ENCODE measurements around the gene GAS2. TPM values are rescaled to one million over a fixed set of nuclear protein-coding genes. Genes with fewer than 3 reads are reported as not detected.

The GAS2 gene
- total and polyA plus RNA-seq, 9 of the 15 experiments (the other 6 are each of a cell fraction or from before 2014, with no cell fraction given) = 0.77 to 1.9 (median 1.1) TPM

GRCh38 chr11:22702031-22702430 lies 35.6 kb downstream of the GAS2 start:
- Histone ChIP-seq H3K27ac (ENCODE audit: extremely low read depth, low read depth, low read length) (no peak overlapping the region), H3K4me3 (no peak overlapping the region), H3K9me3 (replicated peaks; ENCODE audit: control insufficient read depth, insufficient read depth, low read depth, low read length) (no peaks in the 10 kb centered on the region), H3K79me2 (ENCODE audit: control insufficient read depth, insufficient read depth, low read length) (no peaks in the 10 kb centered on the region), H3K27me3 (ENCODE audit: control insufficient read depth in 2 of 2, insufficient read depth in 2 of 2, low read length in 2 of 2) (no peaks in the 10 kb centered on the region), H2AFZ (ENCODE audit: low read depth, low read length) (no peak overlapping the region), H3K36me3 (ENCODE audit: control insufficient read depth, insufficient read depth, low read length) (no peaks in the 10 kb centered on the region), H3K9ac (ENCODE audit: insufficient read depth in 1 of 2, low read depth in 2 of 2, low read length in 2 of 2) (no peak overlapping the region), H4K20me1 (replicated peaks; ENCODE audit: control insufficient read depth, insufficient read depth, low read length) (no peaks in the 10 kb centered on the region), H3K4me2 (ENCODE audit: insufficient read depth, low read length) (no peak overlapping the region), H3K9me1 (ENCODE audit: control insufficient read depth, insufficient read depth, low read length) (no peaks in the 10 kb centered on the region), H3K4me1 (replicated peaks in 1 of 2; ENCODE audit: control insufficient read depth in 2 of 2, insufficient read depth in 2 of 2, low read length in 2 of 2) (no peaks in the 10 kb centered on the region)
- POLR2A ChIA-PET = no interaction called here
- CTCF ChIA-PET (ENCODE audit: low intra/inter-chr PET ratio) = no interaction called here
- FAIRE-seq (no peak), DNase-seq (ENCODE audit: extremely low read depth in 1 of 4, low spot score in 3 of 4) (no peak), ATAC-seq (no peak)
- intact Hi-C loops (cut with micrococcal nuclease) = no loop called here
- TF ChIP-seq FUS (optimal IDR thresholded peaks at IDR 0.05; ENCODE audit: low read depth, low read length) = no peak
- no TSS peak for BruUV-seq (replicated peaks)
- in situ Hi-C loops (cut with MboI) = no loop called here

- ChIA-PET POLR2A (interaction anchor here (0.5 kb wide), 1 partner anchor 26 kb away, joined by 3 read pairs; no protein-coding TSS in a partner anchor), CTCF (ENCODE audit: low intra/inter-chr PET ratio) (no interaction called here)
- peak; percentile 56 for FAIRE-seq
- peak; percentile 55; the same call in 1 of the 3 replicates for ATAC-seq
- H2AFZ ChIP-seq (ENCODE audit: low read depth, low read length) = no peak overlapping the region
- no peaks in the 10 kb centered on the region for H3K4me1 ChIP-seq (replicated peaks in 1 of 2; ENCODE audit: control insufficient read depth in 2 of 2, insufficient read depth in 2 of 2, low read length in 2 of 2)
- no peak overlapping the region for H3K4me3 ChIP-seq
- intact Hi-C loops (cut with micrococcal nuclease) (no loop called here), in situ Hi-C loops (cut with MboI) (no loop called here)
- H3K9me3 ChIP-seq (replicated peaks; ENCODE audit: control insufficient read depth, insufficient read depth, low read depth, low read length) = no peaks in the 10 kb centered on the region
- H3K4me2 ChIP-seq (ENCODE audit: insufficient read depth, low read length) = no peak overlapping the region
- no peak overlapping the region for H3K27ac ChIP-seq (ENCODE audit: extremely low read depth, low read depth, low read length)
- no peak overlapping the region for H3K9ac ChIP-seq (ENCODE audit: insufficient read depth in 1 of 2, low read depth in 2 of 2, low read length in 2 of 2)
- H3K36me3 ChIP-seq (ENCODE audit: control insufficient read depth, insufficient read depth, low read length) = no peaks in the 10 kb centered on the region
- H3K27me3 ChIP-seq (ENCODE audit: control insufficient read depth in 2 of 2, insufficient read depth in 2 of 2, low read length in 2 of 2) = no peaks in the 10 kb centered on the region
- H3K9me1 ChIP-seq (ENCODE audit: control insufficient read depth, insufficient read depth, low read length) = no peaks in the 10 kb centered on the region
- H3K79me2 ChIP-seq (ENCODE audit: control insufficient read depth, insufficient read depth, low read length) = no peaks in the 10 kb centered on the region
- peak in 1 of 4 experiments; percentile 18 for DNase-seq (ENCODE audit: extremely low read depth in 1 of 4, low spot score in 3 of 4)
- WGBS (ENCODE audit: insufficient coverage, low coverage, missing lambda C conversion rate) = 0% methylated on average over 3 of the region's 3 CpGs
- no peaks in the 10 kb centered on the region for H4K20me1 ChIP-seq (replicated peaks; ENCODE audit: control insufficient read depth, insufficient read depth, low read length)
- BruUV-seq (replicated peaks) = no TSS peak
- TF ChIP-seq CREB3 (tag; conservative IDR thresholded peaks at IDR 0.05; ENCODE audit: low read depth) = no peak
- no peak for TF ChIP-seq U2AF1 (optimal IDR thresholded peaks at IDR 0.05; ENCODE audit: low read depth, low read length)
- 0 out of 2 replicates have a peak, but pooled peaks have one; percentile 17 for TF ChIP-seq FOSL1 (tag; conservative IDR thresholded peaks at IDR 0.05)
- TF ChIP-seq JUND (IDR thresholded peaks at IDR 0.05; ENCODE audit: borderline replicate concordance, low read depth, low read length) = peak; percentile 83
- peak; percentile 56; the same call in 1 of the 3 replicates for TF ChIP-seq JUND (tag; IDR thresholded peaks at IDR 0.05; ENCODE audit: borderline replicate concordance, low read depth, low read length)
- TF ChIP-seq ATF3 (IDR thresholded peaks at IDR 0.05) = peak; percentile 90
- no peak for TF ChIP-seq ATF3 (CRISPR knock-in tag; conservative IDR thresholded peaks at IDR 0.05)
- peak; percentile 84 for TF ChIP-seq ATF7 (IDR thresholded peaks at IDR 0.05)
- no peak for TF ChIP-seq POLR2G (IDR thresholded peaks at IDR 0.05; ENCODE audit: low read depth, low read length)
- no peak for TF ChIP-seq IRF2 (CRISPR knock-in tag; IDR thresholded peaks at IDR 0.05)
- TF ChIP-seq NRF1 (conservative IDR thresholded peaks at IDR 0.05 in 1 of 2, IDR thresholded peaks at IDR 0.05 in 1 of 2) = peak in 1 of 2 experiments; percentile 23; a peak in 1 of 4 replicates
- no peak for TF ChIP-seq IFI16 (CRISPR knock-in tag; IDR thresholded peaks at IDR 0.05)
- no peak for TF ChIP-seq NCOA4 (IDR thresholded peaks at IDR 0.05; ENCODE audit: partially characterized antibody)
- peak; percentile 59; the same call in 1 of the 2 replicates for TF ChIP-seq JUN (IDR thresholded peaks at IDR 0.05; ENCODE audit: borderline replicate concordance, low read depth, low read length)
- no peak for TF ChIP-seq JUN (CRISPR knock-in tag; IDR thresholded peaks at IDR 0.05; ENCODE audit: borderline replicate concordance)
Measured at GRCh38 chr11:22703040-22703439, 36.6 kb downstream of the GAS2 start.

Data from K562 (cell line).